Loucy (cell line): ENCODE measurements around the gene TRIM56.

ENCODE experiments used
- H2AFZ ChIP-seq: fragments of 200-600 bp; sonication (generic); 2 replicates; pipeline ENCODE4 v1.6.0; 2016; ENCODE audit warnings: antibody characterized with exemption, mild to moderate bottlenecking, low read length, moderate library complexity
- H3F3A ChIP-seq: fragments of 200-600 bp; 2 replicates; pipeline ENCODE4 v1.6.0; 2016; ENCODE audit warnings: antibody characterized with exemption, low read depth, mild to moderate bottlenecking
- H3K27me3 ChIP-seq: fragments of 200-600 bp; sonication (generic); 2 replicates; pipeline ENCODE4 v1.6.1; 2014; ENCODE audit warnings: low read length, mild to moderate bottlenecking; ENCODE audit not compliant: insufficient read depth, poor library complexity, severe bottlenecking
- H3K36me3 ChIP-seq: fragments of 200-600 bp; sonication (generic); 2 replicates; pipeline ENCODE4 v1.6.1; 2016; ENCODE audit warnings: low read length; ENCODE audit not compliant: insufficient read depth
- H3K4me1 ChIP-seq: fragments of 200-600 bp; sonication (generic); 2 replicates; pipeline ENCODE4 v1.5.1; 2014; ENCODE audit warnings: low read length, mild to moderate bottlenecking; ENCODE audit not compliant: insufficient read depth, poor library complexity, severe bottlenecking
- H3K4me2 ChIP-seq: fragments of 200-600 bp; sonication (generic); 2 replicates; pipeline ENCODE4 v1.6.0; 2014; ENCODE audit warnings: antibody characterized with exemption, low read length, low read depth, mild to moderate bottlenecking; ENCODE audit not compliant: poor library complexity, severe bottlenecking
- H3K4me3 ChIP-seq: fragments of 200-600 bp; sonication (generic); 2 replicates; pipeline ENCODE4 v1.5.1; 2014; ENCODE audit warnings: low read length, mild to moderate bottlenecking, mixed read lengths; ENCODE audit not compliant: poor library complexity, severe bottlenecking
- H3K79me2 ChIP-seq: fragments of 200-600 bp; sonication (generic); 2 replicates; pipeline ENCODE4 v1.6.1; 2014; ENCODE audit warnings: low read length; ENCODE audit not compliant: insufficient read depth
- H3K9ac ChIP-seq: fragments of 200-600 bp; sonication (generic); 2 replicates; pipeline ENCODE4 v1.6.0; 2014; ENCODE audit warnings: mild to moderate bottlenecking, low read depth, low read length, moderate library complexity; ENCODE audit not compliant: poor library complexity, severe bottlenecking
- H3K9me2 ChIP-seq: fragments of 200-600 bp; sonication (generic); replicated peaks from 2 replicates; pipeline ENCODE4 v1.6.1; 2016; ENCODE audit warnings: low read depth, low read length, mixed read lengths
- H3K9me3 ChIP-seq: fragments of 200-600 bp; sonication (generic); 2 replicates; pipeline ENCODE4 v1.6.1; 2014; ENCODE audit warnings: mild to moderate bottlenecking, antibody characterized with exemption, low read length, low read depth; ENCODE audit not compliant: insufficient read depth
- H4K20me1 ChIP-seq: fragments of 200-600 bp; sonication (generic); 2 replicates; pipeline ENCODE4 v1.6.0; 2014; ENCODE audit warnings: antibody characterized with exemption, low read length, mild to moderate bottlenecking; ENCODE audit not compliant: insufficient read depth, poor library complexity, severe bottlenecking
- EZH2phosphoT487 ChIP-seq: fragments of 200-600 bp; IDR thresholded peaks from 2 replicates; pipeline ENCODE4 v1.6.1; 2018; ENCODE audit warnings: antibody characterized with exemption, mild to moderate bottlenecking, moderate library complexity, borderline replicate concordance
- TF ChIP-seq, protein P1 (sequence below): fragments of 200-600 bp; sonication (generic); conservative IDR thresholded peaks from 2 replicates; pipeline ENCODE4 v1.5.1; 2014; ENCODE audit warnings: mild to moderate bottlenecking, antibody characterized with exemption, low read length

The TRIM56 gene

GRCh38 chr7:101114492-101114891, 29.2 kb downstream of the TRIM56 start:
- Histone ChIP-seq H3F3A (no peaks in the 10 kb centered on the region), H3K4me1 (no peaks in the 10 kb centered on the region), H3K36me3 (no peaks in the 10 kb centered on the region), H4K20me1 (no peaks in the 10 kb centered on the region), H2AFZ (no peak overlapping the region), H3K9me3 (no peaks in the 10 kb centered on the region), H3K27me3 (no peaks in the 10 kb centered on the region), H3K4me2 (no peak overlapping the region), H3K79me2 (no peaks in the 10 kb centered on the region), H3K4me3 (no peak overlapping the region), H3K9ac (no peak overlapping the region), H3K9me2 (no peaks in the 10 kb centered on the region)
- TF ChIP-seq EZH2phosphoT487, result no peak
- TF ChIP-seq, protein P1, sequence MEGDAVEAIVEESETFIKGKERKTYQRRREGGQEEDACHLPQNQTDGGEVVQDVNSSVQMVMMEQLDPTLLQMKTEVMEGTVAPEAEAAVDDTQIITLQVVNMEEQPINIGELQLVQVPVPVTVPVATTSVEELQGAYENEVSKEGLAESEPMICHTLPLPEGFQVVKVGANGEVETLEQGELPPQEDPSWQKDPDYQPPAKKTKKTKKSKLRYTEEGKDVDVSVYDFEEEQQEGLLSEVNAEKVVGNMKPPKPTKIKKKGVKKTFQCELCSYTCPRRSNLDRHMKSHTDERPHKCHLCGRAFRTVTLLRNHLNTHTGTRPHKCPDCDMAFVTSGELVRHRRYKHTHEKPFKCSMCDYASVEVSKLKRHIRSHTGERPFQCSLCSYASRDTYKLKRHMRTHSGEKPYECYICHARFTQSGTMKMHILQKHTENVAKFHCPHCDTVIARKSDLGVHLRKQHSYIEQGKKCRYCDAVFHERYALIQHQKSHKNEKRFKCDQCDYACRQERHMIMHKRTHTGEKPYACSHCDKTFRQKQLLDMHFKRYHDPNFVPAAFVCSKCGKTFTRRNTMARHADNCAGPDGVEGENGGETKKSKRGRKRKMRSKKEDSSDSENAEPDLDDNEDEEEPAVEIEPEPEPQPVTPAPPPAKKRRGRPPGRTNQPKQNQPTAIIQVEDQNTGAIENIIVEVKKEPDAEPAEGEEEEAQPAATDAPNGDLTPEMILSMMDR, result no peak

DNA sequence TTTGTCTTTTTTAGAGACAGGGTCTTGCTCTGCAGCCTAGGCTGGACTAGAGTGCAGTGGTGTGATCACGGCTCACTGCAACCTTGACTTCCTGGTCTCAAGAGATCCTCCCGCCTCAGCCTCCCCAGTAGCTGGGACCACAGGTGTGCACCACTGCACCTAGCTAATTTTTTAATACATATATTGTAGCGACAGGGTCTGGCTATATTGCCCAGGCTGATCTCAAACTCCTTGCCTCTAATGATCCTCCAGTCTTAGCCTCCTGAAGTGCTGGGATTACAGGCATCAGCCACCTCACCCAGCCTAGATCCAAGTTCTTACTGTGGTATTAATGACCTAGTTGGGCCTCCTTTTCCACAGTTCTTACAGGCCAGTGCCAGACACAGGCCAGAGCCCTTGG, 29.9 kb downstream of the TRIM56 start:
- H3K9me3 ChIP-seq, result no peaks in the 10 kb centered on the region
- no peaks in the 10 kb centered on the region for H3K9me2 ChIP-seq
- no peaks in the 10 kb centered on the region for H3K79me2 ChIP-seq
- no peaks in the 10 kb centered on the region for H3K36me3 ChIP-seq
- H2AFZ ChIP-seq, result no peak overlapping the region
- H4K20me1 ChIP-seq, result no peaks in the 10 kb centered on the region
- no peaks in the 10 kb centered on the region for H3K27me3 ChIP-seq
- H3F3A ChIP-seq, result no peaks in the 10 kb centered on the region
- TF ChIP-seq, protein P1, result no peak
- no peak for TF ChIP-seq EZH2phosphoT487
- H3K9ac ChIP-seq, result no peak overlapping the region
- H3K4me2 ChIP-seq, result no peak overlapping the region
- H3K4me3 ChIP-seq, result no peak overlapping the region
- H3K4me1 ChIP-seq, result no peaks in the 10 kb centered on the region

GRCh38 chr7:101116898-101117297, 31.6 kb downstream of the TRIM56 start:
- Histone ChIP-seq H3F3A (no peaks in the 10 kb centered on the region), H3K4me3 (no peak overlapping the region), H3K9me2 (no peaks in the 10 kb centered on the region), H3K9me3 (no peaks in the 10 kb centered on the region), H4K20me1 (no peaks in the 10 kb centered on the region), H3K79me2 (no peaks in the 10 kb centered on the region), H2AFZ (no peak overlapping the region), H3K36me3 (no peaks in the 10 kb centered on the region), H3K4me2 (no peak overlapping the region), H3K27me3 (no peaks in the 10 kb centered on the region), H3K9ac (no peak overlapping the region), H3K4me1 (no peaks in the 10 kb centered on the region)
- no peak for TF ChIP-seq EZH2phosphoT487
- TF ChIP-seq, protein P1, result no peak
